Omental fat pad (tissue), 4 donors: ENCODE data around the gene PSORS1C1. TPM values are rescaled to one million over a fixed set of nuclear protein-coding genes. Genes with fewer than 3 reads are reported as not detected.
"Not testable (repeated sequence)": the region's sequence is repeated elsewhere in the genome, so short reads cannot be mapped to it uniquely, and the experiment has no call there.

Experiments used
- ATAC-seq: fragments of 150-250 bp; one replicate; pipeline ENCODE4 v1.9.1; 2016; ENCODE audit warnings: mild to moderate bottlenecking, moderate library complexity; ENCODE audit not compliant: low FRiP score
- DNase-seq: peaks from one replicate; pipeline ENCODE4 v3.0.0-alpha.2; 2019; ENCODE audit warnings: low spot score
- total RNA-seq, 4 donors: library from RNA; depleted of rRNA; stranded (reverse); fragments of >200 nt; gene quantifications; one replicate each; pipeline ENCODE4 v1.1.0, GENCODE V29; 2016
- TF ChIP-seq, protein P1 (sequence below), 3 donors: fragments of 450-650 bp; IDR thresholded peaks; one replicate each; pipeline ENCODE4 v1.5.1; 2016 to 2017; ENCODE audit warnings: antibody characterized with exemption in 3 of 3, mild to moderate bottlenecking in 3 of 3, moderate library complexity in 2 of 3

PSORS1C1 gene
- total RNA-seq, 4 donors from 2014 or later: 0.60 to 1.3 (median 1.3) TPM

GRCh38 chr6:31158140-31158862 lies 43.7 kb downstream of the PSORS1C1 start, which contains the start of gene TCF19:
Gene TCF19 (plus strand): TSS chr6:31158589. CDS start chr6:31159470, 881 bp downstream.
- DNase-seq (peak; percentile 91), ATAC-seq (peak; percentile 98)
- TF ChIP-seq, protein P1, sequence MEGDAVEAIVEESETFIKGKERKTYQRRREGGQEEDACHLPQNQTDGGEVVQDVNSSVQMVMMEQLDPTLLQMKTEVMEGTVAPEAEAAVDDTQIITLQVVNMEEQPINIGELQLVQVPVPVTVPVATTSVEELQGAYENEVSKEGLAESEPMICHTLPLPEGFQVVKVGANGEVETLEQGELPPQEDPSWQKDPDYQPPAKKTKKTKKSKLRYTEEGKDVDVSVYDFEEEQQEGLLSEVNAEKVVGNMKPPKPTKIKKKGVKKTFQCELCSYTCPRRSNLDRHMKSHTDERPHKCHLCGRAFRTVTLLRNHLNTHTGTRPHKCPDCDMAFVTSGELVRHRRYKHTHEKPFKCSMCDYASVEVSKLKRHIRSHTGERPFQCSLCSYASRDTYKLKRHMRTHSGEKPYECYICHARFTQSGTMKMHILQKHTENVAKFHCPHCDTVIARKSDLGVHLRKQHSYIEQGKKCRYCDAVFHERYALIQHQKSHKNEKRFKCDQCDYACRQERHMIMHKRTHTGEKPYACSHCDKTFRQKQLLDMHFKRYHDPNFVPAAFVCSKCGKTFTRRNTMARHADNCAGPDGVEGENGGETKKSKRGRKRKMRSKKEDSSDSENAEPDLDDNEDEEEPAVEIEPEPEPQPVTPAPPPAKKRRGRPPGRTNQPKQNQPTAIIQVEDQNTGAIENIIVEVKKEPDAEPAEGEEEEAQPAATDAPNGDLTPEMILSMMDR (IDR thresholded peaks at IDR 0.05): no peak

GRCh38 chr6:31158863-31159855 lies 44.6 kb downstream of the PSORS1C1 start:
- TF ChIP-seq, protein P1 (IDR thresholded peaks at IDR 0.05): no peak
- ATAC-seq (no peak), DNase-seq (no peak)

DNA sequence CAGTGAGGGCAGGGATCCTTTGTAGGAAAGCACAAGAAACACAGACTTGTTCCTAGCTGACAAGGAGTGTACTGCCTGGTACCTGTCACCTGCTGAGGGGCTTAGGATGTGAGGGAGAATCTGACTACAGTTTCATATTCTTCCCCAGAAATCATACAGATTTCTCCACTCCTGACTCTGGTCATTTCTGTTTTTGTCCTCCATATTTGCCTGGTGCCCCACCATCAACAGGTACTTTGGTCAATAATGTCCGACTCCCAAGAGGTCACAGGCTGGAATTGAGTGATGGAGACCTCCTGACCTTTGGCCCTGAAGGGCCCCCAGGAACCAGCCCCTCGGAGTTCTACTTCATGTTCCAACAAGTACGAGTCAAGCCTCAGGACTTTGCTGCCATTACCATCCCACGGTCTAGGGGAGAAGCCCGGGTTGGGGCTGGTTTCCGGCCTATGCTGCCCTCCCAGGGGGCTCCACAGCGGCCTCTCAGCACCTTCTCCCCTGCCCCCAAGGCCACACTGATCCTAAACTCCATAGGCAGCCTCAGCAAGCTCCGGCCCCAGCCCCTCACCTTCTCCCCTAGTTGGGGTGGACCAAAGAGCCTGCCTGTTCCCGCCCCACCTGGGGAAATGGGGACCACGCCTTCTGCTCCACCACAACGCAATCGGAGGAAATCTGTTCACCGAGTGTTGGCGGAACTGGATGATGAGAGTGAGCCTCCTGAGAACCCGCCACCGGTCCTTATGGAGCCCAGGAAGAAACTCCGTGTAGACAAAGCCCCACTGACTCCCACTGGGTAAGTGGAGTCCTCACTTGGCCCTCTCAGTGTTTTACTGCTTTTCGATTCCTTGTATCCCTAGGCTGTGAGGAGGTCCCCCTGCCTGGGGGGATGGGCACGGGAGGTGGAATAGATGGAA lies 46.9 kb downstream of the PSORS1C1 start:
- TF ChIP-seq, protein P1 (IDR thresholded peaks at IDR 0.05): no peak
- DNase-seq (no peak), ATAC-seq (no peak)

GRCh38 chr6:31162463-31163165 lies 48.0 kb downstream of the PSORS1C1 start:
- DNase-seq: no peak
- TF ChIP-seq, protein P1 (IDR thresholded peaks at IDR 0.05): no peak
- ATAC-seq: no peak

DNA sequence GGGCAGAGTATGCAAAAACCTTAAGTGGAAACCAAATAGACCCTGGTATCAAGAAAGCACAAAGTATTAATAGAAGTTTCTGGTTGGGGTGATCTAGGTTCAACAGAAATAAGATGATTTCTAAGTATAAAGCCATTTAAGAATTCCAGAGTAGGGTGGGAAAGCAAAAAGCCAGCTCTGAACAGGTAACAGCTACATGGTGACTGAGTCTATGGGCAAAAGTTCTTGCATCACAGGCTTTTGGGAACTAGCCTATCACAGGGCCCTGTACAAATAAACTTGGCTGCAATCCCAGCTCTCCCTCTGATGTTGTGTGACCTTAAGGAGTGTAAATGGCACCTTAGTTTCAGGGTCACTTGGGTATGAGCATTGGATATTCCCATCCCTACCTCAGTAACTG lies 49.3 kb downstream of the PSORS1C1 start:
- TF ChIP-seq, protein P1 (IDR thresholded peaks at IDR 0.05): no peak
- no peak for ATAC-seq
- DNase-seq: no peak

- not testable (repeated sequence) for ATAC-seq, DNase-seq
These were observed 50.0 kb downstream of the PSORS1C1 start for GRCh38 chr6:31164475-31165063.

DNA sequence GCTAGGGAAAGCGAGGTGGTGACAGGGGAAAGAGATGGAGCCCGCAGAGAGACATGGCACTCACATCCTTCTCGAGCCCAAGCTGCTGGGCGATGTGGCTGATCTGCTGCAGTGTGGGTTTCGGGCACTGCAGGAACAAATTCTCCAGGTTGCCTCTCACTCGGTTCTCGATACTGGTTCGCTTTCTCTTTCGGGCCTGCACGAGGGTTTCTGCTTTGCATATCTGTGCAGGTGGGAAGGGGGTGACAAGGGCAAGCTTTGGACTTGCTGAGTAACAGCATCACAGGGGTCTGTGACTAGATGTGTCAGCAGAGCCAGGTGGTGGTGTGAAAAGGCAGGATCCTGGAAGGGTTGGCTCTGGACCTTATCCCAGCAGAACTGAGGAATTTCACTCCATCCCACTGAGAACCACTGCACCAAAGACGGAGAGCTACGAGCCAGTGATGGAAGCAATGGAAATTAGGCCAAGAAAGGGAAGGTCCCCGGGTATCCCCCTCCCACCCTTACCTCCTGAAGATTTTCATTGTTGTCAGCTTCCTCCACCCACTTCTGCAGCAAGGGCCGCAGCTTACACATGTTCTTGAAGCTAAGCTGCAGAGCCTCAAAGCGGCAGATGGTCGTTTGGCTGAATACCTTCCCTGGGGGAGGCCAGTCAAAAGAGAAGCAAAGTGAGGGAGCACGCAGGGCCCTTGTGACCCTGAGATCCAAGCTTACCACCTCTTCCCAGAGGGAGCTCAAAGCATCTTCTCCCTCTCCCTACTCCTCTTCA lies 50.6 kb downstream of the PSORS1C1 start:
- not testable (repeated sequence) for DNase-seq, ATAC-seq
